GM18867 (cell line): ENCODE data around the gene CAPRIN2.

ENCODE experiments used
- ATAC-seq: cut with Tn5 transposase; IDR thresholded peaks from one replicate; pipeline ENCODE4 v1.9.1; 2021; ENCODE audit warnings: mild to moderate bottlenecking, moderate library complexity; ENCODE audit not compliant: unreplicated experiment

The CAPRIN2 gene

GRCh38 chr12:30754750-30755394 lies at the start of gene CAPRIN2:
CAPRIN2 (minus strand) TSS chr12:30754951; CDS start chr12:30753520, 1,431 bp downstream.
- ATAC-seq = peak; percentile 91

- ATAC-seq = no peak
Observed at GRCh38 chr12:30797689-30798088, 42.9 kb upstream of the CAPRIN2 start.

GRCh38 chr12:30796891-30797371 lies 42.2 kb upstream of the CAPRIN2 start:
- ATAC-seq = no peak

GRCh38 chr12:30796313-30796780 lies 41.6 kb upstream of the CAPRIN2 start:
- peak; percentile 8 for ATAC-seq

- ATAC-seq = peak; percentile 56
Observed at GRCh38 chr12:30795410-30796312, 40.9 kb upstream of the CAPRIN2 start.

GRCh38 chr12:30794591-30795409 lies 40.0 kb upstream of the CAPRIN2 start:
- no peak for ATAC-seq

- ATAC-seq = no peak
Observed at GRCh38 chr12:30794020-30794419, 39.3 kb upstream of the CAPRIN2 start.

- ATAC-seq = no peak
Observed at GRCh38 chr12:30792648-30793499, 38.1 kb upstream of the CAPRIN2 start.

- no peak for ATAC-seq
Observed at GRCh38 chr12:30792085-30792484, 37.3 kb upstream of the CAPRIN2 start.

GRCh38 chr12:30788754-30789153 lies 34.0 kb upstream of the CAPRIN2 start:
- no peak for ATAC-seq

GRCh38 chr12:30785630-30786029 lies 30.9 kb upstream of the CAPRIN2 start:
- ATAC-seq = no peak

GRCh38 chr12:30784508-30784907 lies 29.8 kb upstream of the CAPRIN2 start:
- no peak for ATAC-seq

- ATAC-seq = no peak
Observed at GRCh38 chr12:30783946-30784345, 29.2 kb upstream of the CAPRIN2 start.

GRCh38 chr12:30782316-30783173 lies 27.8 kb upstream of the CAPRIN2 start:
- ATAC-seq = no peak

GRCh38 chr12:30779578-30779977 lies 24.8 kb upstream of the CAPRIN2 start:
- no peak for ATAC-seq

GRCh38 chr12:30779178-30779577 lies 24.4 kb upstream of the CAPRIN2 start:
- no peak for ATAC-seq

GRCh38 chr12:30774599-30774998 lies 19.8 kb upstream of the CAPRIN2 start:
- ATAC-seq = no peak

GRCh38 chr12:30769802-30770201 lies 15.1 kb upstream of the CAPRIN2 start:
- no peak for ATAC-seq

- no peak for ATAC-seq
Observed at GRCh38 chr12:30764251-30764650, 9.5 kb upstream of the CAPRIN2 start.
